IMR-90 (cell line): ENCODE data around the gene NCOA5. TPM values are rescaled to one million over a fixed set of nuclear protein-coding genes. Genes with fewer than 3 reads are reported as not detected.

ENCODE experiments used
- ATAC-seq: fragments of 200-7000 bp; cut with Tn5 transposase; 2 replicates; pipeline ENCODE4 v1.9.1; 2020; ENCODE audit warnings: low read depth, mild to moderate bottlenecking, moderate library complexity
- BruUV-seq: library from RNA; stranded (reverse); fragments of 400-500 nt; replicated peaks from 2 replicates; lab custom pipeline; 2021; lab: Mats Ljungman, UMichigan
- CTCF ChIA-PET: fragments of 300-600 bp; formaldehyde crosslinking; extraction: SDS; loops from one replicate; lab custom pipeline; 2021; ENCODE audit warnings: antibody characterized with exemption; lab: Yijun Ruan, JAX
- POLR2A ChIA-PET: fragments of 300-600 bp; sonication (Branson Sonifier 250); formaldehyde crosslinking; loops from one replicate; lab custom pipeline; 2022; ENCODE audit warnings: antibody characterized with exemption; ENCODE audit not compliant: unreplicated experiment; lab: Charles Lee
- DNase-seq: peaks from one replicate; pipeline ENCODE4 v3.0.0; 2013
- H2AFZ ChIP-seq: replicated peaks from 2 replicates; pipeline ENCODE3; 2013; ENCODE audit warnings: low read length, mild to moderate bottlenecking; ENCODE audit not compliant: poor library complexity
- H2AK5ac ChIP-seq: 2 replicates; pipeline ENCODE4 v1.6.1; 2013; ENCODE audit warnings: low read depth, low read length, inconsistent platforms
- H2AK9ac ChIP-seq: replicated peaks from 2 replicates; pipeline ENCODE3; 2013; ENCODE audit warnings: mild to moderate bottlenecking, low read depth, low read length, moderate library complexity; ENCODE audit not compliant: poor library complexity
- H2BK120ac ChIP-seq: 2 replicates; pipeline ENCODE4 v1.6.1; 2013; ENCODE audit warnings: low read depth, low read length, inconsistent platforms
- H2BK15ac ChIP-seq: 3 replicates; pipeline ENCODE4 v1.6.1; 2013; ENCODE audit warnings: low read depth, low read length, inconsistent platforms
- H2BK20ac ChIP-seq: 2 replicates; pipeline ENCODE4 v1.6.1; 2013; ENCODE audit warnings: low read depth, mild to moderate bottlenecking, inconsistent platforms, low read length, moderate library complexity
- H2BK5ac ChIP-seq: 2 replicates; pipeline ENCODE4 v1.6.1; 2013; ENCODE audit warnings: mild to moderate bottlenecking, low read depth, low read length, inconsistent platforms; ENCODE audit not compliant: poor library complexity, severe bottlenecking
- H3K14ac ChIP-seq: replicated peaks from 2 replicates; pipeline ENCODE4 v1.6.1; 2013; ENCODE audit warnings: low read depth, low read length, inconsistent platforms
- H3K18ac ChIP-seq: 2 replicates; pipeline ENCODE4 v1.6.1; 2013; ENCODE audit warnings: low read depth, low read length, control low read depth
- H3K23ac ChIP-seq: 2 replicates; pipeline ENCODE4 v1.6.1; 2013; ENCODE audit warnings: low read depth, low read length, inconsistent platforms
- H3K27ac ChIP-seq: 2 replicates; pipeline ENCODE4 v1.5.1; 2013; ENCODE audit warnings: mild to moderate bottlenecking, control low read depth, low read length; ENCODE audit not compliant: insufficient read depth
- H3K27me3 ChIP-seq: 2 replicates; pipeline ENCODE4 v1.6.1; 2013; ENCODE audit warnings: low read length; ENCODE audit not compliant: control insufficient read depth, insufficient read depth
- H3K36me3 ChIP-seq: 2 replicates; pipeline ENCODE4 v1.6.1; 2013; ENCODE audit warnings: low read length, mixed read lengths; ENCODE audit not compliant: control insufficient read depth, insufficient read depth
- H3K4ac ChIP-seq: 2 replicates; pipeline ENCODE4 v1.6.1; 2013; ENCODE audit warnings: low read depth, low read length, inconsistent platforms
- H3K4me1 ChIP-seq: 2 replicates; pipeline ENCODE4 v1.6.1; 2013; ENCODE audit warnings: low read length, mixed read lengths; ENCODE audit not compliant: control insufficient read depth, insufficient read depth
- H3K4me2 ChIP-seq: 2 replicates; pipeline ENCODE4 v1.6.1; 2013; ENCODE audit warnings: low read depth, mild to moderate bottlenecking, control low read depth, low read length, moderate library complexity
- H3K4me3 ChIP-seq: 2 replicates; pipeline ENCODE4 v1.5.1; 2013; ENCODE audit warnings: low read depth, mild to moderate bottlenecking, control low read depth, low read length, moderate library complexity; ENCODE audit not compliant: insufficient read depth
- H3K56ac ChIP-seq: 2 replicates; pipeline ENCODE4 v1.6.1; 2013; ENCODE audit warnings: low read length, inconsistent platforms; ENCODE audit not compliant: insufficient read depth; ENCODE audit errors: extremely low read depth
- H3K79me1 ChIP-seq, 2 experiments: 2 replicates each; pipeline ENCODE4 v1.6.1; 2013; ENCODE audit warnings: low read length in 2 of 2, inconsistent platforms in 1 of 2, low read depth in 1 of 2
- H3K9ac ChIP-seq: 2 replicates; pipeline ENCODE4 v1.6.1; 2013; ENCODE audit warnings: low read depth, low read length, control low read depth
- H3K9me1 ChIP-seq: 2 replicates; pipeline ENCODE4 v1.6.1; 2013; ENCODE audit warnings: low read length, inconsistent platforms; ENCODE audit not compliant: insufficient read depth
- H3K9me3 ChIP-seq: 2 replicates; pipeline ENCODE4 v1.6.1; 2013; ENCODE audit warnings: low read length; ENCODE audit not compliant: control insufficient read depth, insufficient read depth
- H4K20me1 ChIP-seq: 2 replicates; pipeline ENCODE4 v1.6.1; 2013; ENCODE audit warnings: low read length, inconsistent platforms; ENCODE audit not compliant: insufficient read depth
- H4K5ac ChIP-seq: 2 replicates; pipeline ENCODE4 v1.6.1; 2013; ENCODE audit warnings: mild to moderate bottlenecking, low read depth, low read length, control low read depth
- H4K8ac ChIP-seq, 2 experiments: 2 replicates each; pipeline ENCODE4 v1.6.1; 2013; ENCODE audit warnings: low read depth in 2 of 2, low read length in 2 of 2, control low read depth in 1 of 2, inconsistent platforms in 1 of 2
- H4K91ac ChIP-seq: 2 replicates; pipeline ENCODE4 v1.6.1; 2013; ENCODE audit warnings: low read depth, low read length, inconsistent platforms; ENCODE audit not compliant: insufficient read depth
- BHLHE40 ChIP-seq: fragments of 150-350 bp; IDR thresholded peaks from 2 replicates; pipeline ENCODE4 v1.6.1; 2016; ENCODE audit warnings: mild to moderate bottlenecking, low read depth, low read length
- FOS ChIP-seq: fragments of 150-350 bp; IDR thresholded peaks from 2 replicates; pipeline ENCODE4 v1.6.1; 2016; ENCODE audit warnings: low read depth, low read length
- RAD21 ChIP-seq: IDR thresholded peaks from 2 replicates; pipeline ENCODE4 v1.6.1; 2012; ENCODE audit warnings: low read length, improper control_type of control experiment
- RFX5 ChIP-seq: IDR thresholded peaks from 2 replicates; pipeline ENCODE4 v1.8.0; 2012; ENCODE audit warnings: low read depth, mild to moderate bottlenecking, low read length, moderate library complexity
- WGBS, 2 experiments: methylation state at CpG; one replicate each; pipeline versions ENCODE4 v1.1.5 to v1.1.7; 2013; ENCODE audit warnings: missing lambda C conversion rate in 2 of 2; ENCODE audit not compliant: insufficient read length in 1 of 2; ENCODE audit errors: extremely low coverage in 2 of 2; 5-methylcytosine and 5-hydroxymethylcytosine counted together
- dilution Hi-C: fragments of 300-500 bp; cut with HindIII; formaldehyde crosslinking; loops from one replicate; pipeline ENCODE4 v1.14.3; 2018; ENCODE audit warnings: low sequenced_read_pairs; ENCODE audit not compliant: unreplicated experiment
- in situ Hi-C: fragments of 300-500 bp; cut with MboI; formaldehyde crosslinking; loops from 3 replicates; pipeline ENCODE4 v1.14.3; 2019; ENCODE audit warnings: low sequenced_read_pairs, inconsistent platforms, mixed read lengths
- intact Hi-C: fragments of 100-400 bp; cut with micrococcal nuclease; formaldehyde crosslinking; loops from 2 replicates; pipeline ENCODE4 v1.10.0; 2022
- polyA plus RNA-seq, 3 experiments: library from polyadenylated mRNA; depleted of rRNA; stranded (reverse); fragments of >200 nt; gene quantifications; 2 replicates each; pipeline ENCODE4 v1.2.3, GENCODE V29; 2012; ENCODE audit warnings: low replicate concordance in 1 of 3
- total RNA-seq: library from RNA; depleted of rRNA; stranded (reverse); fragments of >200 nt; gene quantifications from 2 replicates; pipeline ENCODE4 v1.2.3, GENCODE V29; 2012
- TF ChIP-seq, protein P1 (sequence below): fragments of 150-350 bp; IDR thresholded peaks from 2 replicates; pipeline ENCODE4 v1.6.1; 2017; ENCODE audit warnings: mild to moderate bottlenecking, antibody characterized with exemption, low read length, low read depth

The NCOA5 gene
- total and polyA plus RNA-seq, 2 of the 4 experiments (the other 2 are of a cell fraction) = 17.4 to 20.6 TPM

DNA sequence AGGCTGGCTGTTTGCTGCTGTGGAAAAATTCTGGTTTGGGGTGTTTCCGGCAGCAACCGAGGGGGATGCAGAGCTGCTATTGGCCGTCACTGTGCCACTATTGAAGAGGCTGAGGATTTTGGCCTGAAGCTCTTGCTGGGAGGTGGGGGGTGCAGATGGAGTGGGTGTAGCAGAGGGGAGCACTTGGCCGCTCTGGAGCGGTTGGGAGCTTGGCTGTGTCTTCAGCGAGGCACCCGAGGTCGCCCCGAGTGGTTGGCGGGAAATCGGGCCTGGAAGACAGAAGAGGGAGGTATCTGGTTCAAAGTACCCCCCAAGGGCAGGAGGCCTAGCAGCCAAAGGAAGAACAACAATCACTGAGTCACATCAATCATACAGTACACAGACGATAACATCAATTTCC lies 27.1 kb downstream of the NCOA5 start:
- intact Hi-C loops = no loop called here
- in situ Hi-C loops = no loop called here
- H3K79me1 ChIP-seq = peaks cover 0 to 9% of the 10 kb centered on the region in 2 experiments; a peak in 2 of 4 replicates
- H3K9me3 ChIP-seq = no peaks in the 10 kb centered on the region
- no peak overlapping the region for H4K91ac ChIP-seq
- H3K27ac ChIP-seq = no peak overlapping the region
- no peak overlapping the region for H3K56ac ChIP-seq
- H4K20me1 ChIP-seq = peaks cover 30% of the 10 kb centered on the region
- ATAC-seq (no peak), DNase-seq (no peak)
- H3K9me1 ChIP-seq = peaks cover 3% of the 10 kb centered on the region; the same call in 1 of the 2 replicates
- no peak overlapping the region for H2AK5ac ChIP-seq
- H3K23ac ChIP-seq = no peak overlapping the region
- dilution Hi-C loops = no loop called here
- no peak overlapping the region for H2BK20ac ChIP-seq
- H3K27me3 ChIP-seq = peaks cover 5% of the 10 kb centered on the region; the same call in 1 of the 2 replicates
- peaks cover 53% of the 10 kb centered on the region for H3K36me3 ChIP-seq
- 60% methylated on average over 1 of the region's 12 CpGs; no CpG with 5 or more reads in 1 of the 2 experiments for WGBS, 2 experiments
- BruUV-seq = no TSS peak
- H2AFZ ChIP-seq = no peak overlapping the region
- ChIA-PET POLR2A (no interaction called here), CTCF (no interaction called here)
- no peak overlapping the region for H2BK15ac ChIP-seq
- H2BK5ac ChIP-seq = no peak overlapping the region
- no peaks in the 10 kb centered on the region; the same call in 1 of the 2 replicates for H3K4me1 ChIP-seq
- H4K8ac ChIP-seq = no peak overlapping the region
- no peak overlapping the region for H3K18ac ChIP-seq
- no peak overlapping the region for H2BK120ac ChIP-seq
- H3K4ac ChIP-seq = no peak overlapping the region
- H4K5ac ChIP-seq = no peak overlapping the region
- no peak overlapping the region for H3K4me3 ChIP-seq
- no peak overlapping the region for H2AK9ac ChIP-seq
- H3K4me2 ChIP-seq = no peak overlapping the region
- TF ChIP-seq RFX5 (no peak), RAD21 (no peak), BHLHE40 (no peak), FOS (no peak)
- TF ChIP-seq, protein P1, sequence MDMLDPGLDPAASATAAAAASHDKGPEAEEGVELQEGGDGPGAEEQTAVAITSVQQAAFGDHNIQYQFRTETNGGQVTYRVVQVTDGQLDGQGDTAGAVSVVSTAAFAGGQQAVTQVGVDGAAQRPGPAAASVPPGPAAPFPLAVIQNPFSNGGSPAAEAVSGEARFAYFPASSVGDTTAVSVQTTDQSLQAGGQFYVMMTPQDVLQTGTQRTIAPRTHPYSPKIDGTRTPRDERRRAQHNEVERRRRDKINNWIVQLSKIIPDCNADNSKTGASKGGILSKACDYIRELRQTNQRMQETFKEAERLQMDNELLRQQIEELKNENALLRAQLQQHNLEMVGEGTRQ = no peak
- H3K14ac ChIP-seq = no peak overlapping the region
- H3K9ac ChIP-seq = no peak overlapping the region
